Putamen (tissue), 1 donor: Measurements from ENCODE around the gene CIAO2B.
"Not testable (repeated sequence)": the region's sequence is repeated elsewhere in the genome, so short reads cannot be mapped to it uniquely, and the experiment has no call there.

Experiments
- DNase-seq: peaks from one replicate; pipeline ENCODE4 v3.0.0-alpha.2; 2016; ENCODE audit warnings: low spot score

Gene CIAO2B

DNA sequence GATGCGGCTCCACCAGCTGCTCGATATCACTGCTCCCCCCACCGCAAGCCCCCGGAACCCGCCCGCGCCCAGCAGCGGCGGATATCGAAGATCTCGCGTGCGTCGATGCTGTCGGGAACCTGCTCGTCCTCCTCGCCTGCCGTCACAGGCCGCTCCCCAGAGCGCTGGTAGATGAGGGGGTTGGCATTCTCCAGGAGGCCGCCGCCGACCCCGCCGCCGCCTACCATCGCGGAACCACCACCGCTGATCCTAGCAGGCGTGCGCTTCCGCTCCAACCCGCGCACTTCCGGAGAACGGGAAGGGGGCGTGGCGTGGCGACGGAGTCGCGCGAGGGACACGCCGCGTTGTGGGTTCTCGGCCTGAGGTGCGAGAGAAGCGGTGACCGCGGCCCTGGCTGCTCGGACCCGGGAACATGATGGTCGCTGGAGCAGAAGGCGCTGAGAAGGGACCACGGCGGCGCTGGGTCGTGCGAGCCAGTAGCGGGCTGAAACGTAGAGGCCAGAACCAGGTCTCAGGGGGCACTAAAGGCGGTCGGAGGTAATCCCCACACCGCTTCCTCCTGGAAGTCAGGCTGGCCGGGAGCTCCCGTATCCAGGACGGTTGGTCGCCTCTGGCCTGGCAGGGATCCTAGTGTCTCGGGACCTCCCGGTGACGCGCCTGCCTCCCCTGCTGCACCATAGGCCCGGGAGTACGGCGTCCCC, at the start of gene CIAO2B:
TSS of gene CIAO2B (minus strand) at position 265 of the 701 bp plus-strand sequence. CDS start at position 227, 38 bp downstream.
- DNase-seq = peak; percentile 86

DNA sequence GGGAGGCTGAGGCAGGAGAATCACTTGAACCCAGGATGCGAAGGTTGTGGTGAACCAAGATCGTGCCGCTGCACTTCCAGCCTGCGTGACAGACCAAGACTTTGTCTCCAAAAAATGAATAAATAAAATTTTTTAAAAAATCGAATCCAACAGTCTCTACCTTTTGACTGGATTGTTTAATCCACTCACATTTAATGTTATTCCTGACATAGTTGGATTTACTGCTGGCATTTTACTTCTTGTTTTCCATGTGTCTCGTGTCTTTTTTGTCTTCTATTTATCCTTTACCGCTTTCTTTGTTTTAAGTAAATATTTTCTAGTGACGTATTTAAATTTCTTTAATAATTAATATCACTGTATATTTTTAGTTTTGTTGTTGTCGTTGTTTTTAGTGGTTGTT, 48.8 kb upstream of the CIAO2B start:
- no peak for DNase-seq

DNA sequence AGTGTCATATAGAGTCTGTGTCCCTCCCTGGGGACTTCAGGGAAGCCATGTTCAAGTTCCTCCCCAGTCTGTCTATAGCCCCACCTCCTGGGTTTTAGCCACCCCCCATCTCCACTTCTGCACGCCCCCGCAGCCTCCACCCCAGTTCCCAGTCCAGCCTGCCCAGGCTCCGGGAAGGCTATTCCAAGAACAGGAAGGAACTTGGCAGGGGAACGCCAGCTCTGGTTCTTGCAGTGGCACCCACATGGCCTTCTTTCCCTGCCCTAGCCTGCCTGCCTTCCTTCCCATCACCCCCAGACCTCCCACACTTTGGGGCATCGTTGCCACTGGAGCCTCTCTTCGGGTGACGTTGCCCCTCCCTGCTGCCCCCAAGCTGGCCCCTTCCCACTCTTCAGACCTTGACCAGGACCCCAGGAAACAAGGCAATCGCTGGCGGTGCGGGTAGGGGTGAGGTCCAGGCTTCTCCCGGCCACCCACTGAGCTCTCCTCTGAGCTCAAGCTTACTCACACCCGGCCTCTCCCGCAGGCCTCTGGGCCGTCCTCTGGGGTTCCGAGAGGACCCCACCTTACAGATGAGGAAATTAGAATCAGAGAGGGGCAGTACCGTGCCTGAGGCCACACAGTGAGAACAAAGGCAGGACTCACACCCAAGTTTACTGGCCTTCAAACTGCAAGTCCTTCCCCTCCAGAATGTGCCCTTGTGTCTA, 45.0 kb upstream of the CIAO2B start:
- no peak for DNase-seq

DNA sequence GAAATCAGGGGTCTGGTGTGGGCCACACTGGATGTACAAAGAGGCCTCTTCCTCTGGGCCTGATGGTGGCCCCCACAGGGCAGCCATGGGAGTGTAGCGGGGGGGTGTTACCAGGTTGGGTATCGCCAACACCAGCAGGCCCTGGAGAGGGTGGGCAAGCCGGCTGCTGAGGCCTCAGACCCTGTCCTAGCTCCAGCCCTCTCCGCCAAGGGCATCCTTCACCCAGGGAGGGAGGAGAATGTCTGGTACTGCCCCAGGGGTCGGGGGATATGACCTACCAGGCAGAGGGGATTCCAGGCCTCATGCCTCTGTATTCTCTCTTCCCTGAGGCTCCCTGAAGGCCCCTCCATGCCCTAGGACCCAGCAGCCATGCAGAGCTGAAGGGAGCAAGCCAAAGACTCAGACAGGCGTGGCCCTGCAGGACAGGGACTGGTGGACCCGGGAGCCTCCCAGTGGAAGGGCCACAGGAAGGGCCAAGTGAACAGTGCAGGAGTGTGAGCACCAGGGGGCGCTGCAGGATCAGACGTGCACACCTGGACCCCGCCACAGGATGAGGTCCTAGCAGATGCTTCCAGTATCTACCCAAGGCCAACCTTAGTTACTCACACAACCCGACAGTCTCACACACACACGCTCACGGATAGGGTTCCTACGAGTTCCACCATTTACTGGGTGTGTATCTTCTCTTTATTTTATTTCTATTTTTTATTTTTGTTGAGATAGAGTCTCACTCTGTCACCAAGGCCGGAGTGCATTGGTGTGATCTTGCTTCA, 43.3 kb upstream of the CIAO2B start:
- peak; percentile 85 for DNase-seq

DNA sequence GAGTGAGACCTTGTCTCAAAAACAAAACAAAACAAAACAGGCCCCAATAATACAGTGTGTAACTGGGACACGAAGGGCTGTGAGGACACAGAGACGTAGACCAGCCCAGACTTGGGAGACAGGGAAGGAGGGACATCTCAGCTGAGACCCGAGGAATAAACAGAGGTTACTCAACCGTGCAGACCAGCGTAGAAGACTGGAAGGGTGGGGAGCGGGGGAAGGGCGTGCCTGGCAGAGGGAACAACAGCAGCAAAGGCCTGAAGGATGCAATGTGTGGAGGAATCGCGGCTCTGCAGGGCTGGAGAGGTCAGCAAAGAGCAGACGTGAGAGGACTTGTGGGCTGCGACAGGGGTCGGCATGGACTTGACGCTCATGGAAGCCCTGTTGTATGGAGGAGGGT, 42.5 kb upstream of the CIAO2B start:
- no peak for DNase-seq

DNA sequence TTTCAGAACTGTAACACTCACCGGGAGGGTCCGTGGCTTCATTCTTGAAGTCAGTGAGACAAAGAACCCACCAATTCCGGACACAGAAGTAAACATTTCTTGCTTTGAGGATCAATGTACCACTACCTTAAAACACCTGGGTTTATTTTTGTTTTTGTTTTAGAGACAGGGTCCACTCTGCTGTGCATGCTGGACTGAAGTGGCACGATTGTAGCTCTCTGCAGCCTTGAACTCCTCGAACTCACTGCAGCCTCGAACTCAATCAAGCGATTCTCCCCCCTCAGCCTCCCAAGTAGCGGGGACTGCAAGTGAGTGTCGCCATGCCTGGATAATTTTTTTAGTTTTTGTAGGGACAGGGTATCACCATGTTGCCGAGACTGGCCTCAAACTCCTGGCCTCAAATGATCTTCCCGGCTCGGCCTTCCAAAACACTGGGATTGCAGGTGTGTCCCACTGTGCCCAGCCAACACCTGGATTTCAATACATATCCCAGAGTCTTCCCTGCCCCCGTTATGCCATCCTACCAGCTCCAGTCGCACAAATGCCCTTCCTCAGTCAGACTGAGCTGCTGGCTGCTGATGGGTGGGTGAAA, 41.2 kb upstream of the CIAO2B start:
- no peak for DNase-seq

DNA sequence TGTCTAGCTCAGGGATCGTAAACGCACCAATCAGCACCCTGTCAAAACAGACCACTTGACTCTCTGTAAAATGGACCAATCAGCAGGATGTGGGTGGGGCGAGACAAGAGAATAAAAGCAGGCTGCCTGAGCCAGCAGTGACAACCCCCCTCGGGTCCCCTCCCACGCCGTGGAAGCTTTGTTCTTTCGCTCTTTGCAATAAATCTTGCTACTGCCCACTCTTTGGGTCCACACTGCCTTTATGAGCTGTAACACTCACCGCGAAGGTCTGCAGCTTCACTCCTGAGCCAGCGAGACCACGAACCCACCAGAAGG, 40.7 kb upstream of the CIAO2B start:
- not testable (repeated sequence) for DNase-seq

DNA sequence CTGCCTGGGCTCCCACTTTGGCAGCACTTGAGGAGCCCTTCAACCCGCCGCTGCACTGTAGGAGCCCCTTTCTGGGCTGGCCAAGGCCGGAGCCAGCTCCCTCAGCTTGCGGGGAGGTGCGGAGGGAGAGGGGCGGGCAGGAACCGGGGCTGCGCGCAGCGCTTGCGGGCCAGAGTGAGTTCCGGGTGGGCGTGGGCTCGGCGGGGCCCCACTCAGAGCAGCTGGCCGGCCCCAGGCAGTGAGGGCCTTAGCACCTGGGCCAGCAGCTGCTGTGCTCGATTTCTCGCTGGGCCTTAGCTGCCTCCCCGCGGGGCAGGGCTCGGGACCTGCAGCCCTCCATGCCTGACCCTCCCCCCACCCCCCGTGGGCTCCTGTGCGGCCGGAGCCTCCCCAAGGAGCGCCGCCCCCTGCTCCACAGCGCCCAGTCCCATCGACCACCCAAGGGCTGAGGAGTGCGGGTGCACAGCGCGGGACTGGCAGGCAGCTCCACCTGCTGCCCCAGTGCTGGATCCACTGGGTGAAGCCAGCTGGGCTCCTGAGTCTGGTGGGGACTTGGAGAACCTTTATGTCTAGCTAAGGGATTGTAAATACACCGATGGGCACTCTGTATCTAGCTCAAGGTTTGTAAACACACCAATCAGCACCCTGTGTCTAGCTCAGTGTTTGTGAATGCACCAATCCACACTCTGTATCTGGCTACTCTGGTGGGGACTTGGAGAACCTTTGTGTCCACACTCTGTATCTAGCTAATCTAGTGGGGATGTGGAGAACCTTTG, 40.1 kb upstream of the CIAO2B start:
- not testable (repeated sequence) for DNase-seq

DNA sequence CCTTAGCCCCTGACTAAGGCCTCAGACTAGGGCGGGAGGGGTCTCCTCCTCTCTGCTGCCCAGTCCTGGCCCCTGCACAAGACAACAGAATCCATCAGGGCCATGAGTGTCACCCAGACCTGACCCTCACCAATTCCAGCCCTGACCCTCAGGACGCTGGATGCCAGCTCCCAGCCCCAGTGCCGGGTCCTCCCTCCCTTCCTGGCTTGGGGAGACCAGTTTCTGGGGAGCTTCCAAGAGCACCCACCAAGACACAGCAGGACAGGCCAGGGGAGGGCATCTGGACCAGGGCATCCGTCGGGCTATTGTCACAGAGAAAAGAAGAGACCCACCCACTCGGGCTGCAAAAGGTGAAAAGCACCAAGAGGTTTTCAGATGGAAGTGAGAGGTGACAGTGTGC, 39.5 kb upstream of the CIAO2B start:
- no peak for DNase-seq

DNA sequence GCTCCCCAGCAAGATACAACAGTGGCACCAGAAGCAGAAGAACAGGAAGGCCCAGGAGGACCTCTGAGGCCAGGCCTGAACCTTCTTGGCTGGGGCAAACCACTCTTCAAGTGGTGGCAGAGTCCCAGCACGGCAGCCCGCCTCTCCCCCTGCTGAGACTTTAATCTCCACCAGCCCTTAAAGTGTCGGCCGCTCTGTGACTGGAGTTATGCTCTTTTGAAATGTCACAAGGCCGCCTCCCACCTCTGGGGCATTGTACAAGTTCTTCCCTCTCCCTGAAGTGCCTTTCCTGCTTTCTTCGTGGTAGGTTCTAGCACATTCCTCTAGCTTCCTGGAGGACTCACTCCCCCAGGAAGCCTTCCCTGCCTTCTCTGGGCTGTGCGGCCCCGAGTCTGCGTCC, 38.8 kb upstream of the CIAO2B start:
- DNase-seq = no peak

DNA sequence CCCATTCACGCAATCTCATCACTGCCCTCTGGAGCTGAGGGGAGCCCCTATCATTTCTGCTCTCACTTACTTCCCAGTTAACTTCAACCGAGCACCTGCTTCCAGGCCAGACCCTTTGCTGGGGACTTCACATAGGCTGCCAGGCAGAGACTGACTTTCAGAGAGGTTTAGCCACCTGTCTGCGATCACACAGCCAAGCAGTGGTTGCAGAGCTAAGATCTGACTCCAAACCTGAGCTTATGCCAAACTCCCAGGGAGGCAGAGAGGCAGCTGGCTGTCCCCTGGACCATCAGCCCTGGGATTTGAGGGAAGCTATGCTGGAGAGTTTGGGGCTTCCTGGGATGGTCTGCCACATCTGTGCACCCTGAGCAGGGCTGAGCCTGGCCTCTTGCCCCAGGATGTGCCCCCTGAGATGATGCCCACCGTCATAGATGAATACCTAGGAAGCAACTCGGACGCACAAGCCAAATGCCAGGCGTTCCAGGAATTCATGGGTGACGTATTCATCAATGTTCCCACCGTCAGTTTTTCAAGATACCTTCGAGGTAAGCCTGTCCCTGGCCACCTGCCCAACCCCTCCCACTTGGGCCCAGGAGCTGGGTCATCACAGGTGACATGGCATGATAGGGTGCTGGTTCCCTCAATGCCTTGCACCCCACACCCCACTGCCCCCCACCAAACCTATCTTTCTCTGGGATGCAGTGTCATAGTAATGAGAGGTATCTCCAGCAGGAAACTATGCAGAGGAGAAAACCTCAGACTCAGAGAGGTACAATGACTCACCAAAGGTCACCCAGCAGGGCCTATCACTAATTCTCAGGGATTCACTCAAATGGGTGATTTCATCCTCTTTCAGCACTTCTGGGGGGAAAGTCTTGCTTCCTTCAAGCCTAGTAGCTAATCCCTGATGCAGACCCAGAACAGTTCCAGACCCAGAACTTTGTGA, 36.8 kb upstream of the CIAO2B start:
- DNase-seq = no peak

DNA sequence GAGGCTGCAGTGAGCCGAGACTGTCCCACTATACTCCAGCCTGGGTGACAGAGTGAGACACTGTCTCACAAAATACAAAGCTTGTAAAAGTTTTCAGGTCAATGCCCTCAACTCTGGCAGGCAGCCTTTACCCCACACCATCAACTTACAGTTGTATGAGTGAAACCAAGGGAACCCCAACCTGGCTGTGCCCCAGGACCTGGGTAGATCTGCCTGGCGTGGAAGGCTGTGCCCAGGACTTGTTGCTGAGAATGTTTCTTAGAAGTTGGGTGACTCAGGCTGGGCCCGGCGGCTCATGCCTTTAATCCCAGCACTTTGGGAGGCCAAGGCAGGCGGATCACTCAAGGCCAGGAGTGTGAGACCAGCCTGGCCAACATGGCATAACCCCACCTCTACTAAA, 34.6 kb upstream of the CIAO2B start:
- DNase-seq = no peak

DNA sequence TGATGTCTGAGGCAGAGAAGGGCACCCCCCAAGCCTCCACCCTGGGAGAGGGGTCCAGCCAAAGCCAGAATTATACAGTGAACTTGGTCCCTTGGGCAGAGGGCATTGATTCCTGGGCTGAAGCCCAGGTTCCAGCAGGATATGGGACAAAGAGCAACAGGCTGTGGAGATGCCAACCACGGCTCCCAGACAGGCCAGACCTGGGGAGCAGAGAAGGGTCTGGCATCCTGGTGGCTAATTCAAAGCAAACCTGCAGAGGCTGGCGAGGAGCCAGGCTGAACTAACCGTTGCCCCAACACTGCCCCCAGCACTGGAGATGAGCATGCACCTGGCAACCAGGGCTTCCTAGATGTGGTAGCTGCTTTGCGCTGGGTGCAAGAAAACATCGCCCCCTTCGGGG, 29.8 kb upstream of the CIAO2B start:
- no peak for DNase-seq

DNA sequence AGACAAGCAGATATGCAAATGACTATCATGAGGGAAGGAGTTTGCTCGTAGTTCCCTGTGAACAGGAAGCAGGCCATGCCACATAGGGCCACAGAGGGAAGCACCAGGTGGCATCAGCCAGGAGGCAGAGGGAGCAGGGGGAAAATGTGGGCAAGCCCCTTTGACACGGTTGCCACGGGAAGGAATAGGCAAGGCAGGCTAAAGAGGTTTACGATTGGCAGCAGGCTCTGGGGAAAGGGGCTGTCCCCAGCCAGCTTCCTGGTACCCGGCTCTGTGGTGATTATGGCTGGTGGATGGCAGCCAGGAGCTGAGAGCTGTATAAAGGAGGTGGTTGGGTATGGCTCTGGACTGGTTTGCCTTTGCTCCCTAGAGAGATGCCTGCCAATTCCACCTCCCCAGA, 27.7 kb upstream of the CIAO2B start:
- no peak for DNase-seq

DNA sequence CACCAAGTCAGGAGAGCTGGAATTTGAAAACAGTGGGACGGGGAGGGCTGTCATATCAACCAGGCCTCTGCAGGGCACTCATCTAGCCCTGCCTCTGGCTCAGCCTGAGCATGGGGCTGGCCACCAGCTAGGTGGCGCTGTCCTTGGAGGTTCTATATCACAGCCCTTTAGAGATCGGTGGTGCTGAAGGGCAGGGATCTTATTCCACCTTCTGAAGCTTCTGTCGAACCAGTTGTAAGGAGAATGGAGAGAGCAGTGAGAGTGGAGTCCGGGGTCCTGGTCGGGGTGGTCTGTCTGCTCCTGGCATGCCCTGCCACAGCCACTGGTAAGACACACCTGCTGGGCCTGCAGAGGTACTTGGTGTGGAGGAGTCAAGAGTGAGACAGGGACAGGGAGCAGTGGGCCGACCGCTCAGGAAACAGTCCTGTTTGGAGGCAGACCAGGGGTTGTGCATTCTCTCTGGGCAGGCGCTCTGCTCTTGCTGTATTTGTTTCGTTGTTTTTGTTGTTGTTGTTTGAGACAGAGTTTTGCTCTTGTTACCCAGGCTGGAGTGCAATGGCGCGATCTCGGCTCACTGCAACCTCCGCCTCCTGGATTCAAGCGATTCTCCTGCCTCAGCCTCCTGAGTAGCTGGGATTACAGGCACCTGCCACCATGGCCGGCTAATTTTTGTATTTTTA, 27.0 kb upstream of the CIAO2B start, which contains the start of gene CES3:
TSS of gene CES3 (plus strand) at position 202 of the 680 bp plus-strand sequence. CDS start at position 244, 42 bp downstream.
- DNase-seq = peak; percentile 42

DNA sequence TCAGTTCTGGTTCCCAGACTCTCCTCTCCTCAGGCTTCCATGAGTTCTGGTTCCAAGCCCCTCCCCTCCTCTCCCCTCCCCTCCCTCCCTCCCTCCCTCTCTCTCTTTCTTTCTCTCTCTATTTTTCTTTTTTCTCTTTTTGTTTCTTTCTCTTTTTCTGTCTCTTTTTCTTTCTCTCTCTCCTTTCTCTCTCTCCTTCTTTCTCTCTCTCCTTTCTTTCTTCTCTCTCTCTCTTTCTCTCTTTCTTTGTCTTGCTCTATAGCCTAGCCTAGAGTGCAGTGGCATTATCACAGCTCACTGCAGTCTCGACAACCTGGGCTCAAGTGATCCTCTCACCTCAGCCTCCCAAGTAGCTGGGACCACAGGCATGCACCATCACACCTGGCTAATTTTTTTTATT, 26.1 kb upstream of the CIAO2B start:
- DNase-seq = no peak

DNA sequence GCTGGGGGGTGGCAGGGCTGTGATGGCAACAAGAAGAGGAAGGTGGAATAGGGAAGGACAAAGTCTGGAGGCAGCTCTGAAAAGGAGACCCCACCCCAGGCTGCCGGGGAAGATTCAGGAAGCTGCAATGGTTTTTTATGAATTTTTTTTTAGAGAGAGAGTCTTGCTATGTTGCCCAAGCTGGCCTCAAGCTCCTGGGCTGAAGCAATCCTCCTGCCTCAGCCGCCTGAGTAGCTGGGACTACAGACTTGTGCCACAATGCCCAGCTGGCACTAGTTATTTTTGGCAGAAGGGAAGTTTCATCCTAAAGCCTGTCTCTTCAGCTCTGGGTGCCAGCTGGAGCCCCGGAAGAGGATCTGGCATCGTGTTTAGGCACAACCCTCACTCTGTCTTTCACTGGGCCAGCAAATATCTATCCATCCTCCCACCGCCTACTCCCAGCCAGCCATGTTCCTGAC, 25.5 kb upstream of the CIAO2B start:
- DNase-seq = no peak

DNA sequence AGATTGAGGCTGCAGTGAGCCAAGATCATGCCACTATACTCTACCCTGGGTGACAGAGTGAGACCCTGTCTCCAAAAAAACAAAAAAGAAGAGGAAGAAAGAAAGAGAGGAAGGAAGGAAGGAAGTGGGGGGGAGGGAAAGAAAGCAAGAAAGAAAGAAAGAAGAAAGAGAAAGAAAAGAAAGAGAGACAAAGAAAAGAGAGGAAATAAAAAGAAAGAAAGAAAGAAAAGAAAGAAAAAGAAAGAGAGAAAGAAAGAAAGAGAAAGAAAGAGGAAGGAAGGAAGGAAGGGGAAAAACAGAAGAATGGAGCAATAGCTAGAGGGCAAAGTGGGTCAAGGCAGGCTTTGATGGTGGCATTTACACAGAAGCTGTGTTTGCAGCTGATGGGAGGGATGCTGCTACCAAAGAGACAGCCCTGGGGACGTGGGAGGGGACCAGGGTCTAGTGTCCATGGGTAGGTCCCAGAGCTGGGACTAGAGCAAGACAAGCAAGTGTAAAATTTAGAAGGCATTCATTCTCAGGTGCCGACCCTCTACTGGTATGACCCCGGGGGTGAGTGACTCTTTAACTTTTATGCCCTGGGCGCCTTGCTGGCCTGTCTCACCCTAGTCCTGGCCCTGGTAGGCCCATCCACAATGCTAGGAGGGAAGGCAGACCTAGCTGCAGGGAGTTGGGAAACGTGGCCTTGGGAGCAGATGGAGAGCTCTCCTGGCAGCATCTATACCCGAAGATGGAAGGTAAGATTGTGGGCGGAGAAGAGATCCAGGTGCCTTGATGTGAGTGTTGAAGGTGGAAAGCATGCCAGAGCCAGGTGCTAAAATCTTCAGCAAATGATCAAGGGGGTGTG, 24.9 kb upstream of the CIAO2B start:
- no peak for DNase-seq

DNA sequence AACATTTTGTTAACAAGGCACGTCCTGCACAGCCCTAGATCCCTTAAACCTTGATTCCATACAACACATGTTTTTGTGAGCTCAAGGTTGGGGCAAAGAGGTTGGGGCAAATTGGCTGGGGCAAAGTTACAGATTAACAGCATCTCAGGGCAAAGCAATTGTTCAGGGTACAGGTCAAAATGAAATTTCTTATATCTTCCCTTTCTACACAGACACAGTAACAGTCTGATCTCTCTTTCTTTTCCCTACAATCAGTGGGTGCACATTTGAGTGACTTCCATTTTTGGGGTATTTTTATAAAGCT, 21.9 kb upstream of the CIAO2B start:
- not testable (repeated sequence) for DNase-seq
